ENCODE data around the gene HSDL2. TPM values are rescaled to one million over a fixed set of nuclear protein-coding genes. Genes with fewer than 3 reads are reported as not detected.

HSDL2 gene
- total and polyA plus RNA-seq, 2 of the 4 experiments (the other 2 are of a cell fraction), result 17.7 to 65.8 TPM

DNA sequence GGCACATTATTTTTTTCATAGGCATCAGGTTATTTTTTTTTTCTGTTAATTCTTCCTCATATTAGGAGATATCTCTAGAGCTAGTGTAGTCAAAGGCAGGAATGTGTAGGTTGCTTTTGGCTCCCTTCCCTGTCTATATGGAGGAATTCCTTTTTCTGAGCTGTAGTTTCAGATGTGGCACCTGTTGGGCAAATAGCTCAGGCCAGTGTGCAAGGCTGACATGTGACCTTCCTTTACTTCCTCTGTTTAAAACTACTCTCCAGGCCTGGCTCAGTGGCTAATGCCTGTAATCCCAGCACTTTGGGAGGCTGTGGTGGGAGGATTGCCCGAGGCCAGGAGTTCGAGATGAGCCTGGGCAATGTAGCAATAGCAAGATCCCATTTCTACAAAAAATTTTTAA lies 66.2 kb downstream of the HSDL2 start:
- dilution Hi-C loops (cut with HindIII; ENCODE audit: low sequenced_read_pairs, unreplicated experiment), result no loop called here
- Histone ChIP-seq H2AK9ac (replicated peaks; ENCODE audit: low read depth, low read length, poor library complexity) (no peak overlapping the region), H3K9ac (ENCODE audit: low read depth, low read length) (no peak overlapping the region), H3K4me1 (ENCODE audit: control insufficient read depth, insufficient read depth, low read length) (peaks cover 5% of the 10 kb centered on the region; the same call in 1 of the 2 replicates), H2BK5ac (ENCODE audit: low read depth, low read length, poor library complexity, severe bottlenecking) (no peak overlapping the region), H3K79me1 (ENCODE audit: low read depth in 1 of 2, low read length in 2 of 2) (peaks cover 0 to 5% of the 10 kb centered on the region in 2 experiments; a peak in 1 of 4 replicates), H2AK5ac (ENCODE audit: low read depth, low read length) (no peak overlapping the region), H3K36me3 (ENCODE audit: control insufficient read depth, insufficient read depth, low read length) (peaks cover 5% of the 10 kb centered on the region), H3K18ac (ENCODE audit: low read depth, low read length) (no peak overlapping the region), H2BK20ac (ENCODE audit: low read depth, low read length) (no peak overlapping the region), H3K27me3 (ENCODE audit: control insufficient read depth, insufficient read depth, low read length) (no peaks in the 10 kb centered on the region), H3K4ac (ENCODE audit: low read depth, low read length) (no peak overlapping the region), H3K23ac (ENCODE audit: low read depth, low read length) (no peak overlapping the region), H4K20me1 (ENCODE audit: insufficient read depth, low read length) (no peaks in the 10 kb centered on the region), H4K8ac (ENCODE audit: low read depth in 2 of 2, low read length in 2 of 2) (no peak overlapping the region), H3K56ac (ENCODE audit: extremely low read depth, insufficient read depth, low read length) (no peak overlapping the region), H3K27ac (ENCODE audit: insufficient read depth, low read length) (no peak overlapping the region), H4K5ac (ENCODE audit: low read depth, low read length) (no peak overlapping the region), H2AFZ (replicated peaks; ENCODE audit: low read length, poor library complexity) (no peak overlapping the region), H3K4me3 (ENCODE audit: insufficient read depth, low read depth, low read length) (no peak overlapping the region), H3K14ac (replicated peaks; ENCODE audit: low read depth, low read length) (no peak overlapping the region), H3K9me3 (ENCODE audit: control insufficient read depth, insufficient read depth, low read length) (no peaks in the 10 kb centered on the region), H2BK120ac (ENCODE audit: low read depth, low read length) (no peak overlapping the region), H3K9me1 (ENCODE audit: insufficient read depth, low read length) (peaks cover 4% of the 10 kb centered on the region; the same call in 1 of the 2 replicates), H3K4me2 (ENCODE audit: low read depth, low read length) (no peak overlapping the region), H2BK15ac (ENCODE audit: low read depth, low read length) (no peak overlapping the region), H4K91ac (ENCODE audit: insufficient read depth, low read depth, low read length) (no peak overlapping the region)
- DNase-seq (no peak), ATAC-seq (ENCODE audit: low read depth) (no peak)
- BruUV-seq (replicated peaks), result no TSS peak
- in situ Hi-C loops (cut with MboI; ENCODE audit: low sequenced_read_pairs), result no loop called here
- intact Hi-C loops (cut with micrococcal nuclease), result no loop called here
- TF ChIP-seq USF2 (IDR thresholded peaks at IDR 0.05; ENCODE audit: low read depth, low read length) (no peak), SMC3 (IDR thresholded peaks at IDR 0.05; ENCODE audit: low read depth, low read length) (no peak), CTCF (conservative IDR thresholded peaks at IDR 0.05; ENCODE audit: low read depth, low read length) (no peak)
- ChIA-PET POLR2A (ENCODE audit: unreplicated experiment) (no interaction called here), CTCF (interaction anchor here (0.7 kb wide), 1 partner anchor 229 kb away, joined by 3 read pairs; no protein-coding TSS in a partner anchor)
- WGBS, 2 experiments (ENCODE audit: extremely low coverage in 2 of 2, insufficient read length in 1 of 2), result no CpG with 5 or more reads among the region's 2 CpGs
